ENCODE results near the gene MAMSTR.

DNA sequence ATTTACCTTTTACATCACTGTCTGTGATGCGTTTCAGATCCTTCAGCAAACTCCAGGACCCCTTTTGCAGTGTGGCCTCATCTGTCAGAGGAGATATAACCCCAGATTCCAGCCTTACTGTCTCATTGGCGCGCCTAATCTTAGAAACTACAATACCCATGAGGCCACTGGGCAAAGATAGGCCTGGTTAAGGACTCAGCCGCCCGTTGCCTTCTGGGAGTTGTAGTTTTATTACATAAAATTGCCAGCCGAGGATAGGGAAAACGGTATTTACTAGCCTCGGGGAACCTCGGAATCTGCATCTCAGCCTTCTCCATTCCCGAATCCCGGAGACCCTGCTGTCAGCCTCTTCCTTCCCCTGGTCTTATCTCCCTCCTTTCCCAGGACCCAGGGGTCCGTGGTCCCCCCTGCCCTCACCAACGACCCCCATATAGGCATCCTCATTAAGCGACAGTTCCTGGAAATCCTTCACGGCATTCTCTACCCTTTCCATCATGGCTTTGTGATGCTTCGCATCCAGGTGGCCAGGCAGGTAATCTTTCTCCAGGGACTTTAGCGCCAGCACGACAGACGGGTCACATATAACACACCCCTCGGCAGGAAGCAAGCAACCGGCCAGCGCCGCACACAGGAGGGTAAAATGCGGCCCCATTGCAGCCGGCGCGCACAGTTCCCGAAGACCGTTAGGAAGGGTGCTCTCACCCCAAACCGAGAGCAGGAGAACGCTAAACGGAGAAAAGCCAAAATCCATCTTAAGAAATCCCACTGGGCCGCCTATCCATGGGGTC is 25.9 kb upstream of the MAMSTR start:
- TF ChIP-seq, protein P1, sequence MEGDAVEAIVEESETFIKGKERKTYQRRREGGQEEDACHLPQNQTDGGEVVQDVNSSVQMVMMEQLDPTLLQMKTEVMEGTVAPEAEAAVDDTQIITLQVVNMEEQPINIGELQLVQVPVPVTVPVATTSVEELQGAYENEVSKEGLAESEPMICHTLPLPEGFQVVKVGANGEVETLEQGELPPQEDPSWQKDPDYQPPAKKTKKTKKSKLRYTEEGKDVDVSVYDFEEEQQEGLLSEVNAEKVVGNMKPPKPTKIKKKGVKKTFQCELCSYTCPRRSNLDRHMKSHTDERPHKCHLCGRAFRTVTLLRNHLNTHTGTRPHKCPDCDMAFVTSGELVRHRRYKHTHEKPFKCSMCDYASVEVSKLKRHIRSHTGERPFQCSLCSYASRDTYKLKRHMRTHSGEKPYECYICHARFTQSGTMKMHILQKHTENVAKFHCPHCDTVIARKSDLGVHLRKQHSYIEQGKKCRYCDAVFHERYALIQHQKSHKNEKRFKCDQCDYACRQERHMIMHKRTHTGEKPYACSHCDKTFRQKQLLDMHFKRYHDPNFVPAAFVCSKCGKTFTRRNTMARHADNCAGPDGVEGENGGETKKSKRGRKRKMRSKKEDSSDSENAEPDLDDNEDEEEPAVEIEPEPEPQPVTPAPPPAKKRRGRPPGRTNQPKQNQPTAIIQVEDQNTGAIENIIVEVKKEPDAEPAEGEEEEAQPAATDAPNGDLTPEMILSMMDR (IDR thresholded peaks at IDR 0.05), result no peak
- TF ChIP-seq POLR2A (IDR thresholded peaks at IDR 0.05), result no peak
- peak in 1 of 2 donors; percentile 51 for TF ChIP-seq POLR2AphosphoS5 (IDR thresholded peaks at IDR 0.05; ENCODE audit: insufficient read depth in 1 of 2, low read depth in 1 of 2)
